HCT116 (cell line): ENCODE data around the gene PHLPP2. TPM values are rescaled to one million over a fixed set of nuclear protein-coding genes. Genes with fewer than 3 reads are reported as not detected.

ENCODE experiments used
- ATAC-seq: fragments of 200-7000 bp; cut with Tn5 transposase; 2 replicates; pipeline ENCODE4 v1.9.1; 2020; ENCODE audit warnings: mild to moderate bottlenecking, moderate library complexity
- BruUV-seq: library from RNA; stranded (reverse); fragments of 400-500 nt; replicated peaks from 2 replicates; lab custom pipeline; 2021; lab: Mats Ljungman, UMichigan
- CTCF ChIA-PET: fragments of 300-600 bp; sonication (Branson Sonifier 250); formaldehyde crosslinking; loops from one replicate; lab custom pipeline; 2021; ENCODE audit warnings: antibody characterized with exemption; lab: Charles Lee
- POLR2A ChIA-PET: fragments of 300-600, 350-600 bp; sonication (Branson Sonifier 250); formaldehyde crosslinking; loops from one replicate; lab custom pipeline; 2021; ENCODE audit warnings: antibody characterized with exemption; lab: Charles Lee
- RAD21 ChIA-PET, 2 experiments: fragments of 300-600 bp; sonication (Branson Sonifier 250); formaldehyde crosslinking; loops; one replicate each; lab custom pipeline; 2023; ENCODE audit warnings: low total read pairs in 2 of 2; ENCODE audit not compliant: uncharacterized antibody in 2 of 2, unreplicated experiment in 2 of 2, low non-redundant PET in 1 of 2; lab: Charles Lee
- DNase-seq: peaks from one replicate; pipeline ENCODE4 v3.0.0-alpha.2; 2010; ENCODE audit warnings: low read depth, low spot score
- H2AFZ ChIP-seq: fragments of 200-600 bp; shearing (Covaris generic), sonication (generic); 2 replicates; pipeline ENCODE4 v1.6.1; 2017; ENCODE audit warnings: low read depth, mixed run types, mixed read lengths, antibody characterized with exemption, low read length; ENCODE audit not compliant: poor library complexity, severe bottlenecking
- H3K27ac ChIP-seq: 2 replicates; pipeline ENCODE4 v1.5.1; 2012; ENCODE audit warnings: low read depth, low read length
- H3K27me3 ChIP-seq: fragments of 200-600 bp; sonication (generic); 2 replicates; pipeline ENCODE4 v1.6.1; 2016; ENCODE audit warnings: mixed run types, low read length, mixed read lengths; ENCODE audit not compliant: insufficient read depth
- H3K36me3 ChIP-seq, 2 experiments: fragments of 200-500 bp in 1 of 2; fragments of 200-600 bp in 1 of 2; sonication (Bioruptor generic) in 1 of 2; sonication (generic) in 1 of 2; 2 replicates each; pipeline versions ENCODE4 v1.5.1 to v1.6.1; 2014 to 2016; ENCODE audit warnings: low read length in 2 of 2, inconsistent platforms in 1 of 2, mixed read lengths in 1 of 2, mixed run types in 1 of 2; ENCODE audit not compliant: insufficient read depth in 2 of 2, control insufficient read depth in 1 of 2
- H3K4me1 ChIP-seq, 2 experiments: fragments of 200-600 bp in 1 of 2; sonication (generic) in 1 of 2; 2 replicates each; pipeline versions ENCODE4 v1.5.1 to v1.6.1; 2012 to 2017; ENCODE audit warnings: low read length in 2 of 2, inconsistent platforms in 1 of 2, mild to moderate bottlenecking in 1 of 2, mixed read lengths in 1 of 2, mixed run types in 1 of 2, moderate library complexity in 1 of 2; ENCODE audit not compliant: insufficient read depth in 2 of 2, control insufficient read depth in 1 of 2
- H3K4me2 ChIP-seq: fragments of 200-600 bp; sonication (generic); 2 replicates; pipeline ENCODE4 v1.6.1; 2017; ENCODE audit warnings: mixed run types, low read length, mixed read lengths
- H3K4me3 ChIP-seq, 2 experiments: fragments of 200-600 bp in 1 of 2; sonication (generic) in 1 of 2; replicated peaks in 1 of 2; 2 replicates each; pipeline ENCODE4 v1.5.1; 2011 to 2016; ENCODE audit warnings: low read length in 2 of 2, control low read depth in 1 of 2, low read depth in 1 of 2, mild to moderate bottlenecking in 1 of 2, mixed read lengths in 1 of 2, mixed run types in 1 of 2
- H3K79me2 ChIP-seq: fragments of 200-600 bp; sonication (generic); 2 replicates; pipeline ENCODE4 v1.6.1; 2017; ENCODE audit warnings: mild to moderate bottlenecking, mixed run types, low read length, moderate library complexity, mixed read lengths; ENCODE audit not compliant: insufficient read depth
- H3K9ac ChIP-seq: fragments of 200-600 bp; sonication (generic); 2 replicates; pipeline ENCODE4 v1.6.1; 2016; ENCODE audit warnings: low read length, mixed read lengths
- H3K9me2 ChIP-seq: fragments of 200-600 bp; sonication (generic), shearing (Covaris generic); 2 replicates; pipeline ENCODE4 v1.6.1; 2017; ENCODE audit warnings: mixed run types, mild to moderate bottlenecking, moderate library complexity; ENCODE audit not compliant: insufficient read depth
- H3K9me3 ChIP-seq, 2 experiments: fragments of 200-500 bp in 1 of 2; fragments of 200-600 bp in 1 of 2; sonication (Bioruptor generic) in 1 of 2; sonication (generic) in 1 of 2; 2 replicates each; pipeline ENCODE4 v1.6.1; 2014 to 2017; ENCODE audit warnings: low read length in 2 of 2, mixed read lengths in 2 of 2, inconsistent platforms in 1 of 2, low read depth in 1 of 2, mild to moderate bottlenecking in 1 of 2, mixed run types in 1 of 2, moderate library complexity in 1 of 2; ENCODE audit not compliant: control insufficient read depth in 1 of 2, insufficient read depth in 1 of 2
- H4K20me1 ChIP-seq: fragments of 200-600 bp; sonication (generic), shearing (Covaris generic); 2 replicates; pipeline ENCODE4 v1.6.1; 2017; ENCODE audit warnings: mixed run types, mild to moderate bottlenecking, moderate library complexity; ENCODE audit not compliant: insufficient read depth
- CBX3 ChIP-seq: IDR thresholded peaks from 2 replicates; pipeline ENCODE4 v1.6.1; 2012; ENCODE audit warnings: low read depth
- CEBPB ChIP-seq: IDR thresholded peaks from 2 replicates; pipeline ENCODE4 v1.6.1; 2012; ENCODE audit warnings: low read depth
- CTCF ChIP-seq, 3 experiments: fragments of 200-600 bp in 1 of 3; sonication (generic) in 1 of 3; IDR thresholded peaks in 2 of 3; conservative IDR thresholded peaks in 1 of 3; 2 replicates each; pipeline ENCODE4 v1.5.1; 2012 to 2017; ENCODE audit warnings: low read depth in 2 of 3, low read length in 2 of 3, antibody characterized with exemption in 1 of 3, borderline replicate concordance in 1 of 3, control low read depth in 1 of 3, mild to moderate bottlenecking in 1 of 3, mixed read lengths in 1 of 3, mixed run types in 1 of 3, moderate library complexity in 1 of 3; ENCODE audit not compliant: insufficient read depth in 1 of 3
- ELF1 ChIP-seq: IDR thresholded peaks from 2 replicates; pipeline ENCODE4 v1.6.1; 2012; ENCODE audit warnings: low read depth, borderline replicate concordance
- EZH2phosphoT487 ChIP-seq: fragments of 200-600 bp; IDR thresholded peaks from 2 replicates; pipeline ENCODE4 v1.6.1; 2018; ENCODE audit warnings: antibody characterized with exemption, borderline replicate concordance
- FOSL1 ChIP-seq: IDR thresholded peaks from 2 replicates; pipeline ENCODE4 v1.6.1; 2012; ENCODE audit warnings: low read depth
- JUND ChIP-seq: IDR thresholded peaks from 2 replicates; pipeline ENCODE4 v1.6.1; 2012
- POLR2A ChIP-seq: IDR thresholded peaks from 2 replicates; pipeline ENCODE4 v1.7.0; 2011; ENCODE audit warnings: borderline replicate concordance; ENCODE audit not compliant: insufficient read depth, insufficient read length; ENCODE audit errors: extremely low read depth
- POLR2AphosphoS5 ChIP-seq: IDR thresholded peaks from 2 replicates; pipeline ENCODE4 v1.6.1; 2011; ENCODE audit warnings: mild to moderate bottlenecking, low read depth, low read length, moderate library complexity
- REST ChIP-seq: IDR thresholded peaks from 2 replicates; pipeline ENCODE4 v1.6.1; 2012; ENCODE audit warnings: low read depth
- SIN3A ChIP-seq: IDR thresholded peaks from 2 replicates; pipeline ENCODE4 v1.6.1; 2012; ENCODE audit warnings: low read depth
- SP1 ChIP-seq: IDR thresholded peaks from 2 replicates; pipeline ENCODE4 v1.6.1; 2012; ENCODE audit warnings: low read depth
- SRF ChIP-seq: IDR thresholded peaks from 2 replicates; pipeline ENCODE4 v1.6.1; 2012; ENCODE audit warnings: low read depth
- TCF7L2 ChIP-seq: IDR thresholded peaks from 2 replicates; pipeline ENCODE4 v1.7.0; 2011; ENCODE audit warnings: borderline replicate concordance, inconsistent platforms; ENCODE audit not compliant: insufficient read depth, insufficient read length; ENCODE audit errors: extremely low read depth
- YY1 ChIP-seq: IDR thresholded peaks from 2 replicates; pipeline ENCODE4 v1.6.1; 2011; ENCODE audit warnings: low read length, low read depth, moderate library complexity, mild to moderate bottlenecking; ENCODE audit not compliant: insufficient replicate concordance; ENCODE audit errors: extremely low read depth
- ZFX ChIP-seq: fragments of 450-650 bp; IDR thresholded peaks from 2 replicates; pipeline ENCODE4 v1.6.1; 2017
- intact Hi-C: fragments of 100-400 bp; cut with micrococcal nuclease; formaldehyde crosslinking; loops from 2 replicates; pipeline ENCODE4 v1.10.0; 2022
- total RNA-seq: library from RNA; stranded (reverse); gene quantifications from one replicate; pipeline ENCODE4 v1.2.1, GENCODE V29; 2021; ENCODE audit not compliant: unreplicated experiment

Gene PHLPP2
- total RNA-seq, 1 experiment from 2014 or later = 9.0 TPM

GRCh38 chr16:71666264-71666663 lies 58.2 kb downstream of the PHLPP2 start:
- TF ChIP-seq EZH2phosphoT487 (no peak), JUND (no peak), ZFX (no peak), CTCF (IDR thresholded peaks at IDR 0.05 in 2 of 3, conservative IDR thresholded peaks at IDR 0.05 in 1 of 3; ENCODE audit: borderline replicate concordance in 1 of 3, insufficient read depth in 1 of 3, low read depth in 2 of 3, low read length in 2 of 3) (no peak), CBX3 (no peak), POLR2AphosphoS5 (no peak), POLR2A (no peak), SP1 (no peak), FOSL1 (no peak), CEBPB (no peak), TCF7L2 (no peak), REST (no peak), YY1 (no peak), SRF (no peak), ELF1 (no peak), SIN3A (no peak)
- peaks cover 10 to 14% of the 10 kb centered on the region in 2 experiments; a peak in 3 of 4 replicates for H3K36me3 ChIP-seq

More at GRCh38 chr16:71666264-71666663, 58.2 kb downstream of the PHLPP2 start:
- ATAC-seq (no peak), DNase-seq (no peak)
- H3K79me2 ChIP-seq = no peaks in the 10 kb centered on the region
- H3K9me3 ChIP-seq = no peaks in the 10 kb centered on the region
- CTCF ChIA-PET = no interaction called here
- H3K4me2 ChIP-seq = no peak overlapping the region
- H3K9me2 ChIP-seq = no peaks in the 10 kb centered on the region
- RAD21 ChIA-PET = no interaction called here
- no TSS peak for BruUV-seq
- no peak overlapping the region for H3K27ac ChIP-seq
- H3K4me1 ChIP-seq = no peaks in the 10 kb centered on the region
- intact Hi-C loops = no loop called here
- POLR2A ChIA-PET = no interaction called here
- no peaks in the 10 kb centered on the region for H3K27me3 ChIP-seq
- H3K4me3 ChIP-seq = no peak overlapping the region
- H3K9ac ChIP-seq = no peak overlapping the region
- no peaks in the 10 kb centered on the region for H4K20me1 ChIP-seq
- no peak overlapping the region for H2AFZ ChIP-seq
